ENCODE results near the gene FHL3.

Gene FHL3

GRCh38 chr1:38009088-38009840 lies 4.0 kb upstream of the FHL3 start:
- H3K27ac Mint-ChIP-seq: peak overlapping the region; percentile 97
- H3K4me3 Mint-ChIP-seq: peak overlapping the region; percentile 51
- H3K4me1 Mint-ChIP-seq: peaks cover 54% of the 10 kb centered on the region
- DNase-seq (ENCODE audit: low spot score in 2 of 2) (peak in 1 of 2 donors; percentile 72), ATAC-seq (peak; percentile 88)
- H3K9me3 Mint-ChIP-seq: no peaks in the 10 kb centered on the region
- peaks cover 25% of the 10 kb centered on the region for H3K36me3 Mint-ChIP-seq

GRCh38 chr1:38006008-38006828 lies 904 bp upstream of the FHL3 start:
- no peaks in the 10 kb centered on the region for H3K9me3 Mint-ChIP-seq
- H3K27ac Mint-ChIP-seq: peak overlapping the region; percentile 76
- ATAC-seq (no peak), DNase-seq (ENCODE audit: low spot score in 2 of 2) (no peak)
- peak overlapping the region; percentile 61 for H3K4me3 Mint-ChIP-seq
- peaks cover 45% of the 10 kb centered on the region for H3K4me1 Mint-ChIP-seq
- peaks cover 18% of the 10 kb centered on the region for H3K36me3 Mint-ChIP-seq

- H3K4me3 Mint-ChIP-seq: peak overlapping the region; percentile 84
- H3K27ac Mint-ChIP-seq: peak overlapping the region; percentile 88
- H3K36me3 Mint-ChIP-seq: peaks cover 19% of the 10 kb centered on the region
- ATAC-seq (peak; percentile 8), DNase-seq (ENCODE audit: low spot score in 2 of 2) (no peak)
- no peaks in the 10 kb centered on the region for H3K9me3 Mint-ChIP-seq
- peaks cover 50% of the 10 kb centered on the region for H3K4me1 Mint-ChIP-seq
These were observed 818 bp downstream of the FHL3 start for GRCh38 chr1:38004284-38005108.

DNA sequence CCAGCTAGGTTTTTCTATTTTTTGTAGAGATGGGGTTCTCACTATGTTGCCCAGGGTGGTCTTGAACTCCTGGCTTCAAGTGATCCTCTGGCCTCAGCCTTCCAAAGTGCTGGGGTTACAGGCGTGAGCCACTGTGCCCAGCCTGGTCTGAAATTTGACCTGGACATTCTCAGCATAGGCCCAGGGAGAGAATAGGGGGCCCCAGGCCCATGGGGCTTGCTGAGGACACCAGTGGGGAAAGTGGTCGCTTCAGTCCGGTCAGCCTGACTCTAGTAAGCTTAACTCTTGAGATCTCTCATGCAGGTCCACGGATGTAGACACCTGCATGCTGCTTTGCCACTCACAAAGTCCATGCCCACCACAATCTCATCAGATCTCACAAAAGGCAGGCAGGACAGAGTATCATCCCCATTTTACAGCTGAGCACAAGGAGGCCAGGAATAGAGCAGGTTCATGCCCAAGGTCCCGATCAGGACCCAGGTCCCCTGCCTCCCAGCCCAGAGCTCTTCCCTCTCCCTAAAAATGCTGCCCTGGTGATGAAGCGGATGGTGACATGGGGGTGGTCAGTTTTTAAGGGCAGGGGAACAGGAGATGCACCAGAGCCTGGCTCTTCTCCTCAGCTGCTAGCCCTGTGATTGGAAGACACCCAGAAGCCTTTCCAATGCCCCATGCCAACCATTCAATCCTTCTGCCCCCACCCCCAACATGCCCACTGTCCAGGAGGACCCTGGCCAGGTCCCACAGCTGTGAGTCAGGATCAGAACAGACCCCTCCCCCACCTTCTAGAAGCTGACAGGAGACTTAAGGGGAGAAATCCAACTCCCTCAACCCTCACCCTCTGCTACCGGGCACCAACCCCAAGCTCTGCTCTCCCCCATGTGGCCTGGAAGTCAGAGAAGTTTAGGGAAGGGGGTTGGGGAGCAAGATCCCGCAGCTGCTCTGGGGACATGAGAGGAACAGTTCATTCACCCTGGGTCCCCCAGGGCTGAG lies 1.8 kb downstream of the FHL3 start:
- peak overlapping the region; percentile 88 for H3K27ac Mint-ChIP-seq
- peaks cover 52% of the 10 kb centered on the region for H3K4me1 Mint-ChIP-seq
- ATAC-seq (no peak), DNase-seq (ENCODE audit: low spot score in 2 of 2) (no peak)
- peaks cover 28% of the 10 kb centered on the region for H3K36me3 Mint-ChIP-seq
- peak overlapping the region; percentile 84 for H3K4me3 Mint-ChIP-seq
- H3K9me3 Mint-ChIP-seq: no peaks in the 10 kb centered on the region

DNA sequence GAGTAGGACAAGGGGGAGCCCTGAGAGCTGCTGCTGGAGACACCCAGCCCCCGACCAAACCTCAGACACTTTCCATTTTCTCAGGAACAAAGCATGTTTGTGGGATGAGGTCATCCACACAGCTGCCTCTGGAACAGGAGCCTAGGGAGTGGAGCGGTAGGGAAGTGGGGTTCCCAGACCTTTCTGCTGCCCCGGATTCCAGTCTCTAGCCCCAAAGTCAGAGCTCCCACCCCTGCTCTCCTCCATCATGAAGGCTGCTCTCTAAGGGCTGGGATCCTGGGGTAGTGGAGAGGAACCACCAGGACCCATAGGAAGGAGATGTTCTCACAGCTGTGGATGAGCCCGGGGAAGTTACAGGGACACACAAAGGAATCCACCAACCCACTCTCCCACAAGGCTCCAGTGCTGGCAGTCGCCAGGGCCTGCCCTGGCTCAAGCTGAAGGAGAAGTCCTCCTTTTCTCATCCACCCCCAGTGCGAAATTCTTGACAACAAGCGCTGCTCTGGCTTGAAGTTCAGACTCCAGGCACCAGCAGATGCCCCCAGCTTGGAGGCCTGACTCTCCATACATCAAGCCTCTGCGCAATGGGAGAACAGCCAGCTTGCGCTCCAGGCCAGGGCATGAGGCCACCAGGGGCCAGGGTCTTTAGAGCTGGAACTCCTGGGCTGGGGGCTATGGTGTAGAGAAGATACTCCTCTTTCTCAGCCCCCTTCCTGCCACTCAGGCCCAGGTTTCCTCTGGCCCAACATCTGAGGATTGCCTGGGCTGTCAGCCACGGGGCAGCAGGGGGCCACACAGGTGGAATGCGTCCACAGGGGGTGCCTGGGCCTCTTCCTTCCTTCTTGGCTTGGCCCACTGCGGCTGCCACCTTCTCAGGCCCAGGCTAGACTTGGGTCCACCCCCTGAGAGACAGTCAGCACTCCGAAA lies 4.5 kb downstream of the FHL3 start:
- peak overlapping the region; percentile 63 for H3K4me3 Mint-ChIP-seq
- ATAC-seq: peak; percentile 39
- H3K36me3 Mint-ChIP-seq: peaks cover 49% of the 10 kb centered on the region
- H3K27ac Mint-ChIP-seq: peak overlapping the region; percentile 97
- H3K4me1 Mint-ChIP-seq: peaks cover 67% of the 10 kb centered on the region
- no peaks in the 10 kb centered on the region for H3K9me3 Mint-ChIP-seq
- DNase-seq (ENCODE audit: low spot score in 2 of 2): no peak

DNA sequence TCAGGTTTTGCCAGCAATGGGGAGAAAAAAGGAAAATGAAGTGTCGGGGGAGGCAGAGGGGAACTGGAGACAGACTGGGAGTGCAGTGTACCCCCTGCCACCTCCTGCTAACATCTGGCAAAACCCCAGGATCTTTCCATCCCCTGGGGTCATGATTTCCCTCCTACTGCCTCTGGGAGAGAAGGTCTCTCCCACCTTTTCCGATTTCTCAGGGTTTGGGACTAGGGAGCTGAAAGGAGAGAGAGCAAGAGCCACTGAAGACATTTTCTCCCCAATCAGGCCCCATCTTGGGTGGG lies 5.1 kb downstream of the FHL3 start:
- DNase-seq (ENCODE audit: low spot score in 2 of 2): no peak
- no peak for ATAC-seq
- peaks cover 71% of the 10 kb centered on the region for H3K4me1 Mint-ChIP-seq
- peaks cover 50% of the 10 kb centered on the region for H3K36me3 Mint-ChIP-seq
- no peaks in the 10 kb centered on the region for H3K9me3 Mint-ChIP-seq
- peak overlapping the region; percentile 97 for H3K27ac Mint-ChIP-seq
- H3K4me3 Mint-ChIP-seq: peak overlapping the region; percentile 63

- Mint-ChIP-seq H3K4me1 (peaks cover 74% of the 10 kb centered on the region), H3K36me3 (peaks cover 55% of the 10 kb centered on the region), H3K27ac (peak overlapping the region; percentile 97), H3K9me3 (no peaks in the 10 kb centered on the region), H3K4me3 (peak overlapping the region; percentile 63)
- no peak for DNase-seq (ENCODE audit: low spot score in 2 of 2)
- peak; percentile 17 for ATAC-seq
These were observed 5.7 kb downstream of the FHL3 start for GRCh38 chr1:37999430-38000232.

- H3K9me3 Mint-ChIP-seq: no peaks in the 10 kb centered on the region
- DNase-seq (ENCODE audit: low spot score in 2 of 2): no peak
- H3K27ac Mint-ChIP-seq: peak overlapping the region; percentile 97
- no peak for ATAC-seq
- peaks cover 68% of the 10 kb centered on the region for H3K4me1 Mint-ChIP-seq
- H3K36me3 Mint-ChIP-seq: peaks cover 50% of the 10 kb centered on the region
- peak overlapping the region; percentile 63 for H3K4me3 Mint-ChIP-seq
These were observed 6.3 kb downstream of the FHL3 start for GRCh38 chr1:37998913-37999429.

DNA sequence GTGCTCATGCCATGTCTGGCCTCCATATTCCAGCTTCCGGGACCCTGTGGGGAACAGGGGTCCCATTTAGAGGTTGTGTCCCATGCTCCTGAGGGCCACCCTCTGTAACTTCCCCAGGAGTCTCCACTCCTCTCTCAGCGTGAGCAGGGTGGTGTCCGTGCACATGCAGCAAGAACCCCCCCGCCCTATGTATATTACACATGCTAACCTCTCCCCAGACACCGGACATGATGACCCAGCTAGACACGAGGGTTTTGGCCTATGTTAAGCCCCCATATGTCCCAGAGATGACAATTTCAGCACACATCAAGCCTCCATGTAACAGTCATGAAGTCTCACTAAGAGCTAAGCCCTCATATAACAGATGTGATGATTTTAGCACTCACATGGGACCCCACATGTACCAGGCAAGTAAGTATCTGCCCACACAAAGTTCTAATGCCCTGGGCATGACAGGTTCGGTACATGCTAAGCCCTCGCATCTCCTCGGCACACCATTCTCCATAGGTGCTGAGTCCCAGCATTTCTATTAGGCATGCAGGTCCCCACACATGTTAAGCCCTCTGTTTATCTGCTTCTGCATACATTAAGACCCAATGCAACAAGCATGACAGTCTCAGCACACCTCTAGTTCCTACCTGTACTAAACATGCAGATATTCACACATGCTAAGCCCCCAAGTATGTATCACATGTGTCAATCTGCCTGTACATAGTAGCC lies 7.1 kb downstream of the FHL3 start:
- Mint-ChIP-seq H3K4me3 (no peak overlapping the region), H3K9me3 (no peaks in the 10 kb centered on the region), H3K27ac (peak overlapping the region; percentile 97), H3K4me1 (peaks cover 60% of the 10 kb centered on the region), H3K36me3 (peaks cover 43% of the 10 kb centered on the region)
- DNase-seq (ENCODE audit: low spot score in 2 of 2): no peak
- ATAC-seq: no peak

GRCh38 chr1:37997256-37998088 lies 7.8 kb downstream of the FHL3 start:
- H3K4me1 Mint-ChIP-seq: peaks cover 57% of the 10 kb centered on the region
- no peak for ATAC-seq
- no peak for DNase-seq (ENCODE audit: low spot score in 2 of 2)
- H3K27ac Mint-ChIP-seq: peak overlapping the region; percentile 18
- no peaks in the 10 kb centered on the region for H3K9me3 Mint-ChIP-seq
- H3K36me3 Mint-ChIP-seq: peaks cover 39% of the 10 kb centered on the region
- no peak overlapping the region for H3K4me3 Mint-ChIP-seq

DNA sequence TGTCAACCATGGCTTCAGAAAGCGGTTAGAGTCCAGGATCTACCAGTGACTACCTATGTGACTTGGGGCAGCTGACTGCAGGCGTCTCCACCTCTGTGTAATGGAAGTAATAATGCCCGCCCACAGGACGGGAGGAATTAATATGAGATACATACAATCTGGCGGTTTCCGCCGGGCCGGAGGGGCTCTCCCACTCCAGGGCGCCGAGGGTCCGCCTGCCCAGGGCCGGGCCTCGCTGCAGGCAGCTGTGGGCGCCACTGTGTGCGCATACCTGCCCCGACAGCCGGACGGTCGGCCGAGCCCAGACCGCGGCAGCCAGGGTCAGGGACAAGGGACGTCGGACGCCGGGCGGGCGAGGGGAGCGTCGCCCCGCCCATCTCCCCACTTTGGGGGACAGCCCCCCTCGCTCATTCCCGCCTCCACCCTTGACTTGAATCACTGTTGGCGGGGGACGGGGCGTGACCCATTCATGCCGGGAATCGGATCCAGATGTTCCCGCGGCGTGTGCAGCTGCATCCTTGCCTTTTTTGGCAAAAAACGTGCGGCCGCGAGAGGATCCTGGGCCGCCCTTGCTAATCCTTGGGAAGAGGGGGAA lies 9.5 kb downstream of the FHL3 start:
- Mint-ChIP-seq H3K4me1 (peaks cover 47% of the 10 kb centered on the region), H3K4me3 (peak overlapping the region; percentile 61), H3K36me3 (peaks cover 39% of the 10 kb centered on the region), H3K27ac (peak overlapping the region; percentile 54), H3K9me3 (no peaks in the 10 kb centered on the region)
- ATAC-seq (peak; percentile 70), DNase-seq (ENCODE audit: low spot score in 2 of 2) (no peak)

All from stimulated activated effector memory CD8-positive, alpha-beta T cell treated with anti-CD3 and anti-CD28 coated beads, Interleukin-12 subunit alpha, Interleukin-12 subunit beta, amount 100 ng/mL, for 72 hours (primary cell).